Measurements from ENCODE around the gene GULP1. TPM values are rescaled to one million over a fixed set of nuclear protein-coding genes. Genes with fewer than 3 reads are reported as not detected.
"Not testable (repeated sequence)": the region's sequence is repeated elsewhere in the genome, so short reads cannot be mapped to it uniquely, and the experiment has no call there.

The GULP1 gene
- total RNA-seq, 3 donors from 2014 or later = 9.0 to 35.7 (median 15.1) TPM

GRCh38 chr2:188282907-188283306 is 8.8 kb upstream of the GULP1 start:
- no peaks in the 10 kb centered on the region for H3K4me1 ChIP-seq (ENCODE audit: low read depth)
- intact Hi-C loops (cut with DNase I, micrococcal nuclease) = no loop called here
- DNase-seq (no peak), ATAC-seq (no peak)
- no peaks in the 10 kb centered on the region for H3K9me3 ChIP-seq
- H3K4me3 ChIP-seq = no peak overlapping the region
- no peak for TF ChIP-seq CTCF (IDR thresholded peaks at IDR 0.05)
- H3K36me3 ChIP-seq (ENCODE audit: low read depth) = no peaks in the 10 kb centered on the region

GRCh38 chr2:188284251-188284650 is 7.4 kb upstream of the GULP1 start:
- DNase-seq; H3K4me1 ChIP-seq (ENCODE audit: low read depth); H3K36me3 ChIP-seq (ENCODE audit: low read depth); intact Hi-C loops (cut with DNase I, micrococcal nuclease); ATAC-seq; H3K4me3 ChIP-seq; H3K9me3 ChIP-seq: not testable (repeated sequence)

GRCh38 chr2:188285049-188285448 is 6.6 kb upstream of the GULP1 start:
- H3K4me3 ChIP-seq = no peak overlapping the region
- no peak for TF ChIP-seq CTCF (IDR thresholded peaks at IDR 0.05)
- H3K4me1 ChIP-seq (ENCODE audit: low read depth) = no peaks in the 10 kb centered on the region
- intact Hi-C loops (cut with DNase I, micrococcal nuclease) = no loop called here
- DNase-seq (no peak), ATAC-seq (no peak)
- no peaks in the 10 kb centered on the region for H3K9me3 ChIP-seq
- no peaks in the 10 kb centered on the region for H3K36me3 ChIP-seq (ENCODE audit: low read depth)

- Histone ChIP-seq H3K4me1 (ENCODE audit: low read depth) (no peaks in the 10 kb centered on the region), H3K36me3 (ENCODE audit: low read depth) (no peaks in the 10 kb centered on the region), H3K9me3 (no peaks in the 10 kb centered on the region), H3K4me3 (no peak overlapping the region)
- intact Hi-C loops (cut with DNase I, micrococcal nuclease) = no loop called here
- TF ChIP-seq CTCF (IDR thresholded peaks at IDR 0.05) = no peak
- DNase-seq = no peak
- no peak for ATAC-seq
These were observed 5.9 kb upstream of the GULP1 start for GRCh38 chr2:188285774-188286173.

- ATAC-seq = no peak
- Histone ChIP-seq H3K4me1 (ENCODE audit: low read depth) (peaks cover 6% of the 10 kb centered on the region), H3K9me3 (no peaks in the 10 kb centered on the region), H3K4me3 (peak overlapping the region; percentile 46), H3K36me3 (ENCODE audit: low read depth) (no peaks in the 10 kb centered on the region)
- peak in 1 of 3 donors; percentile 18 for DNase-seq
- intact Hi-C loops (cut with DNase I, micrococcal nuclease) = no loop called here
- TF ChIP-seq CTCF (IDR thresholded peaks at IDR 0.05) = no peak
These were observed 495 bp upstream of the GULP1 start for GRCh38 chr2:188291142-188291616.

GRCh38 chr2:188292348-188293239 is 920 bp downstream of the GULP1 start:
- ATAC-seq (peak; percentile 86), DNase-seq (peak; percentile 76 to 83 (median 80))
- Histone ChIP-seq H3K4me3 (peak overlapping the region; percentile 46), H3K36me3 (ENCODE audit: low read depth) (no peaks in the 10 kb centered on the region), H3K4me1 (ENCODE audit: low read depth) (peaks cover 6% of the 10 kb centered on the region), H3K9me3 (no peaks in the 10 kb centered on the region)
- intact Hi-C loops (cut with DNase I, micrococcal nuclease) = no loop called here
- TF ChIP-seq CTCF (IDR thresholded peaks at IDR 0.05) = no peak
